ENCODE results near the gene AFF3. TPM values are rescaled to one million over a fixed set of nuclear protein-coding genes. Genes with fewer than 3 reads are reported as not detected.

The AFF3 gene
- total and polyA plus RNA-seq, 2 of the 8 experiments (the other 6 are each of a cell fraction or from before 2014, with no cell fraction given), result 0.27 to 3.0 TPM

- Histone ChIP-seq H3K9ac (replicated peaks in 1 of 4; ENCODE audit: extremely low read depth in 1 of 4, low read depth in 3 of 4, low read length in 3 of 4) (no peak overlapping the region), H4K5ac (ENCODE audit: insufficient read length, low read depth, low read length) (no peak overlapping the region), H4K91ac (replicated peaks; ENCODE audit: insufficient read length, low read length) (no peak overlapping the region), H2BK20ac (ENCODE audit: low read length) (no peak overlapping the region), H3K9me3 (ENCODE audit: insufficient read depth in 2 of 2, low read depth in 1 of 2, low read length in 1 of 2) (no peaks in the 10 kb centered on the region), H3K23me2 (ENCODE audit: low read depth, low read length) (no peaks in the 10 kb centered on the region), H2BK15ac (ENCODE audit: low read length) (no peak overlapping the region), H3K4me2 (ENCODE audit: insufficient read depth in 1 of 2, low read depth in 2 of 2, low read length in 2 of 2) (no peak overlapping the region), H2AFZ (ENCODE audit: low read length) (no peak overlapping the region), H3K4ac (replicated peaks; ENCODE audit: insufficient read length, low read depth, low read length) (no peak overlapping the region), H3K4me3 (ENCODE audit: extremely low read depth in 1 of 4, insufficient read depth in 2 of 4, low read depth in 3 of 4, low read length in 4 of 4) (no peak overlapping the region), H4K8ac (ENCODE audit: extremely low read depth, insufficient read depth, low read length) (no peak overlapping the region), H3K27me3 (replicated peaks in 1 of 4; ENCODE audit: control insufficient read depth in 3 of 4, extremely low read depth in 1 of 4, insufficient read depth in 3 of 4, low read length in 3 of 4) (no peaks in the 10 kb centered on the region), H3K23ac (ENCODE audit: insufficient read length) (no peak overlapping the region), H3K4me1 (replicated peaks in 1 of 4; ENCODE audit: control insufficient read depth in 3 of 4, insufficient read depth in 4 of 4, low read length in 3 of 4) (no peaks in the 10 kb centered on the region), H4K20me1 (replicated peaks in 1 of 2; ENCODE audit: control insufficient read depth in 1 of 2, insufficient read depth in 2 of 2, low read length in 2 of 2) (no peaks in the 10 kb centered on the region), H3K79me2 (ENCODE audit: control insufficient read depth in 1 of 2, insufficient read depth in 2 of 2, low read length in 2 of 2) (no peaks in the 10 kb centered on the region), H2AK5ac (ENCODE audit: low read depth, low read length) (no peak overlapping the region), H3K36me3 (ENCODE audit: control insufficient read depth in 2 of 4, insufficient read depth in 4 of 4, low read length in 3 of 4) (no peaks in the 10 kb centered on the region), H2BK5ac (ENCODE audit: low read depth, low read length) (no peak overlapping the region), H2BK120ac (replicated peaks; ENCODE audit: low read depth, low read length) (no peak overlapping the region), H3K56ac (replicated peaks; ENCODE audit: insufficient read length, low read depth, low read length) (no peak overlapping the region), H3K79me1 (ENCODE audit: low read depth, low read length) (no peaks in the 10 kb centered on the region), H3K27ac (ENCODE audit: low read depth, low read length) (no peak overlapping the region), H3K18ac (ENCODE audit: extremely low read depth, low read length) (no peak overlapping the region), H3K14ac (ENCODE audit: insufficient read length) (no peak overlapping the region), H2BK12ac (ENCODE audit: low read depth, low read length) (no peak overlapping the region)
- FAIRE-seq (no peak), DNase-seq (ENCODE audit: low read depth in 1 of 2, low spot score in 2 of 2) (no peak)
- CTCF ChIA-PET (ENCODE audit: partially characterized antibody), result interaction anchor here (1.1 to 1.5 kb wide), 4 partner anchors 40 to 400 kb away, joined by 3 read pairs; no protein-coding TSS in a partner anchor
- TF ChIP-seq CEBPB (IDR thresholded peaks at IDR 0.05; ENCODE audit: low read depth, low read length), result no peak
- no peak for TF ChIP-seq HDAC2 (IDR thresholded peaks at IDR 0.05; ENCODE audit: borderline replicate concordance in 1 of 2, low read depth in 2 of 2, low read length in 2 of 2)
- TF ChIP-seq SIX5 (IDR thresholded peaks at IDR 0.05; ENCODE audit: low read depth, low read length), result no peak
- TF ChIP-seq KDM1A (IDR thresholded peaks at IDR 0.05; ENCODE audit: borderline replicate concordance, low read length), result no peak
- TF ChIP-seq SRF (IDR thresholded peaks at IDR 0.05; ENCODE audit: low read depth, low read length), result no peak
- WGBS, 2 experiments (ENCODE audit: extremely low coverage in 1 of 2, insufficient coverage in 1 of 2, insufficient read length in 1 of 2, insufficient replicate concordance in 2 of 2, low coverage in 1 of 2, low lambda C conversion rate in 2 of 2, missing lambda C conversion rate in 1 of 2), result 97% methylated on average over 4 of the region's 4 CpGs; no CpG with 5 or more reads in 1 of the 2 experiments
- POLR2A ChIA-PET (ENCODE audit: partially characterized antibody), result no interaction called here
Measured at GRCh38 chr2:99860720-99861375, 281.5 kb downstream of the AFF3 start.
